Measurements from ENCODE around the gene ABCA6.

GRCh38 chr17:69176457-69176795 is 34.7 kb upstream of the ABCA6 start:
- TF ChIP-seq ATF3 (CRISPR knock-in tag; IDR thresholded peaks at IDR 0.05) (no peak), TAF1 (CRISPR knock-in tag; IDR thresholded peaks at IDR 0.05) (no peak), ZKSCAN8 (CRISPR knock-in tag; IDR thresholded peaks at IDR 0.05; ENCODE audit: borderline replicate concordance) (no peak), FOXP1 (IDR thresholded peaks at IDR 0.05) (no peak), FOXP1 (CRISPR knock-in tag; IDR thresholded peaks at IDR 0.05) (no peak), PRDM15 (CRISPR knock-in tag; IDR thresholded peaks at IDR 0.05) (no peak), KLF16 (CRISPR knock-in tag; IDR thresholded peaks at IDR 0.05) (no peak), SMAD1 (CRISPR knock-in tag; IDR thresholded peaks at IDR 0.05; ENCODE audit: borderline replicate concordance, low read depth) (no peak), ZNF788 (CRISPR knock-in tag; IDR thresholded peaks at IDR 0.05; ENCODE audit: borderline replicate concordance) (no peak), ZNF713 (CRISPR knock-in tag; IDR thresholded peaks at IDR 0.05) (no peak), MAFK (conservative IDR thresholded peaks at IDR 0.05 in 1 of 2, IDR thresholded peaks at IDR 0.05 in 1 of 2; ENCODE audit: low read length in 2 of 2) (no peak), SETDB1 (CRISPR knock-in tag; IDR thresholded peaks at IDR 0.05; ENCODE audit: borderline replicate concordance) (no peak)

All from HepG2 (cell line).